Measurements from ENCODE around the gene PARP16.
"Not testable (repeated sequence)": the region's sequence is repeated elsewhere in the genome, so short reads cannot be mapped to it uniquely, and the experiment has no call there.

The PARP16 gene

GRCh38 chr15:65285291-65286068, 1.2 kb downstream of the PARP16 start:
- in situ Hi-C loops (cut with MboI; ENCODE audit: low pct_unique_long_range_greater_than_20kb, low sequenced_read_pairs, unreplicated experiment): loop anchor here (25.0 kb wide), 2 partner anchors 98 to 223 kb away; partner anchors contain the start of genes CLPX and RASL12
- no peak for DNase-seq (ENCODE audit: low spot score)
- no peak for TF ChIP-seq CTCF (IDR thresholded peaks at IDR 0.05; ENCODE audit: extremely low read depth, insufficient read depth, missing control alignments)

GRCh38 chr15:65278480-65278879, 8.2 kb downstream of the PARP16 start:
- in situ Hi-C loops (cut with MboI; ENCODE audit: low pct_unique_long_range_greater_than_20kb, low sequenced_read_pairs, unreplicated experiment): loop anchor here (25.0 kb wide), 2 partner anchors 91 to 216 kb away; partner anchors contain the start of genes CLPX and RASL12
- no peak for DNase-seq (ENCODE audit: low spot score)
- no peak for TF ChIP-seq CTCF (IDR thresholded peaks at IDR 0.05; ENCODE audit: extremely low read depth, insufficient read depth, missing control alignments)

- in situ Hi-C loops (cut with MboI; ENCODE audit: low pct_unique_long_range_greater_than_20kb, low sequenced_read_pairs, unreplicated experiment): loop anchor here (25.0 kb wide), 2 partner anchors 90 to 215 kb away; partner anchors contain the start of genes CLPX and RASL12
- no peak for TF ChIP-seq CTCF (IDR thresholded peaks at IDR 0.05; ENCODE audit: extremely low read depth, insufficient read depth, missing control alignments)
- DNase-seq (ENCODE audit: low spot score): no peak
Measured at GRCh38 chr15:65277015-65277414, 9.7 kb downstream of the PARP16 start.

GRCh38 chr15:65275728-65276126, 11.0 kb downstream of the PARP16 start:
- in situ Hi-C loops (cut with MboI; ENCODE audit: low pct_unique_long_range_greater_than_20kb, low sequenced_read_pairs, unreplicated experiment): loop anchor here (25.0 kb wide), 2 partner anchors 88 to 213 kb away; partner anchors contain the start of genes CLPX and RASL12
- no peak for DNase-seq (ENCODE audit: low spot score)
- no peak for TF ChIP-seq CTCF (IDR thresholded peaks at IDR 0.05; ENCODE audit: extremely low read depth, insufficient read depth, missing control alignments)

- TF ChIP-seq CTCF (IDR thresholded peaks at IDR 0.05; ENCODE audit: extremely low read depth, insufficient read depth, missing control alignments): no peak
- no peak for DNase-seq (ENCODE audit: low spot score)
- in situ Hi-C loops (cut with MboI; ENCODE audit: low pct_unique_long_range_greater_than_20kb, low sequenced_read_pairs, unreplicated experiment): loop anchor here (25.0 kb wide), 2 partner anchors 88 to 213 kb away; partner anchors contain the start of genes CLPX and RASL12
Measured at GRCh38 chr15:65275104-65275727, 11.5 kb downstream of the PARP16 start.

- peak; percentile 56 for DNase-seq (ENCODE audit: low spot score)
- TF ChIP-seq CTCF (IDR thresholded peaks at IDR 0.05; ENCODE audit: extremely low read depth, insufficient read depth, missing control alignments): peak; percentile 74
- in situ Hi-C loops (cut with MboI; ENCODE audit: low pct_unique_long_range_greater_than_20kb, low sequenced_read_pairs, unreplicated experiment): not testable (repeated sequence)
Measured at GRCh38 chr15:65270811-65271545, 15.7 kb downstream of the PARP16 start.
